ENCODE data around the gene SLC1A1. TPM values are rescaled to one million over a fixed set of nuclear protein-coding genes. Genes with fewer than 3 reads are reported as not detected.

Gene SLC1A1
- total RNA-seq, 2 experiments from 2014 or later: 0.11 to 0.14 TPM

DNA sequence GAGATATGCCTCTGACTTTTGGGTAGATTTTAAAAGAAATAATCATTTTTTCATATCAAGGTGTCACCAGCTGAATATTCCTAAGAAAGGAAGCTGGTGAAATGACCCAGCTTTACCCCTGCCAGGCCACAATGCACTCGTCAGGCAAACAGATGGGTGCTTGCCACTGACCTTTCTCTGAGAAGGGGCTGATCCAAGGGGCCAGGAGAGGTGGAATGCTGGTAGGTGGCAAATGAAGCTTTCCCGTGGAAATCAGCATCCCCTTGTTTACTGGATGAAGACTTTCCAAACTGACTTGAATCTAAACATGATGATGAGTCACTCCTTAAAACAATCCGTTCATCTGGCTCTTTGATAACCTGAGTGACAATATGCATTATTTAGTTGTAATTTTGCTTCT is 127.5 kb downstream of the SLC1A1 start:
- DNase-seq: no peak
- Mint-ChIP-seq H3K4me3 (no peak overlapping the region), H3K9me3 (no peaks in the 10 kb centered on the region), H3K36me3 (ENCODE audit: low read depth) (peaks cover 7% of the 10 kb centered on the region), H3K27ac (no peak overlapping the region), H3K4me1 (ENCODE audit: low read depth) (peaks cover 20% of the 10 kb centered on the region), H3K27me3 (no peaks in the 10 kb centered on the region)
- ChIA-PET CTCF (no interaction called here), POLR2A (interaction anchor here (0.6 to 0.8 kb wide), 2 partner anchors 33 to 48 kb away, joined by 3 read pairs; no protein-coding TSS in a partner anchor)
- H3K9me3 ChIP-seq (ENCODE audit: control insufficient read depth in 1 of 2, insufficient read depth in 1 of 2, low read length in 2 of 2): no peaks in the 10 kb centered on the region
- no peaks in the 10 kb centered on the region for H3K36me3 ChIP-seq (ENCODE audit: insufficient read depth, low read length)
- no peak overlapping the region for H3K27ac ChIP-seq (ENCODE audit: low read depth in 1 of 2, low read length in 2 of 2)
- ATAC-seq (ENCODE audit: poor library complexity): no peak
- intact Hi-C loops (cut with DNase I, micrococcal nuclease): no loop called here
- H3K4me1 ChIP-seq (ENCODE audit: insufficient read depth, low read length): peaks cover 16% of the 10 kb centered on the region
- no peak overlapping the region for H3K4me3 ChIP-seq (ENCODE audit: low read length)
- TF ChIP-seq, protein P1, sequence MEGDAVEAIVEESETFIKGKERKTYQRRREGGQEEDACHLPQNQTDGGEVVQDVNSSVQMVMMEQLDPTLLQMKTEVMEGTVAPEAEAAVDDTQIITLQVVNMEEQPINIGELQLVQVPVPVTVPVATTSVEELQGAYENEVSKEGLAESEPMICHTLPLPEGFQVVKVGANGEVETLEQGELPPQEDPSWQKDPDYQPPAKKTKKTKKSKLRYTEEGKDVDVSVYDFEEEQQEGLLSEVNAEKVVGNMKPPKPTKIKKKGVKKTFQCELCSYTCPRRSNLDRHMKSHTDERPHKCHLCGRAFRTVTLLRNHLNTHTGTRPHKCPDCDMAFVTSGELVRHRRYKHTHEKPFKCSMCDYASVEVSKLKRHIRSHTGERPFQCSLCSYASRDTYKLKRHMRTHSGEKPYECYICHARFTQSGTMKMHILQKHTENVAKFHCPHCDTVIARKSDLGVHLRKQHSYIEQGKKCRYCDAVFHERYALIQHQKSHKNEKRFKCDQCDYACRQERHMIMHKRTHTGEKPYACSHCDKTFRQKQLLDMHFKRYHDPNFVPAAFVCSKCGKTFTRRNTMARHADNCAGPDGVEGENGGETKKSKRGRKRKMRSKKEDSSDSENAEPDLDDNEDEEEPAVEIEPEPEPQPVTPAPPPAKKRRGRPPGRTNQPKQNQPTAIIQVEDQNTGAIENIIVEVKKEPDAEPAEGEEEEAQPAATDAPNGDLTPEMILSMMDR (IDR thresholded peaks at IDR 0.05): no peak
- no peaks in the 10 kb centered on the region for H3K27me3 ChIP-seq (ENCODE audit: control insufficient read depth in 1 of 2, insufficient read depth in 2 of 2, low read length in 2 of 2)

DNA sequence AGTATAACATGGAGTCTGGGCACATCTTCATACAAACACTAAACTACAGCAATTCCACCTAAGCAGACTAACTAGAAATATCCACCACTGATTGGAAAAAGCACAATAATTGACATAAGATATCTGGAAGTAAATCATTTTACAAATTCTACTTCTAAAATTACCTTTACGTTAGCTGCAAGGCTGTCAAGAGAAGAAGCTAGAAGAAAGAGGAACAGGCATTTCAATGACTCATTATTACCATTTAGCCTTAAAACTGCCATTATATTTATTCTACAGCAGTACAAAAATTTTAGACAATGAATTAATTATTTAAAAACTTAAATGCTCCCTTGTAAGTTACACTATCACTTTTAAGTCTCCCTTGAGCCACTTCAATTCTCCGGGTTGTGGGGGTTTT is 128.4 kb downstream of the SLC1A1 start:
- H3K4me3 ChIP-seq (ENCODE audit: low read length): no peak overlapping the region
- H3K4me3 Mint-ChIP-seq: no peak overlapping the region
- intact Hi-C loops (cut with DNase I, micrococcal nuclease): no loop called here
- H3K9me3 ChIP-seq (ENCODE audit: control insufficient read depth in 1 of 2, insufficient read depth in 1 of 2, low read length in 2 of 2): no peaks in the 10 kb centered on the region
- DNase-seq: no peak
- ChIA-PET POLR2A (no interaction called here), CTCF (no interaction called here)
- H3K9me3 Mint-ChIP-seq: no peaks in the 10 kb centered on the region
- H3K27ac Mint-ChIP-seq: no peak overlapping the region
- peaks cover under 1% of the 10 kb centered on the region for H3K36me3 Mint-ChIP-seq (ENCODE audit: low read depth)
- peaks cover 20% of the 10 kb centered on the region for H3K4me1 Mint-ChIP-seq (ENCODE audit: low read depth)
- no peak for ATAC-seq (ENCODE audit: poor library complexity)
- TF ChIP-seq, protein P1 (IDR thresholded peaks at IDR 0.05): no peak
- H3K36me3 ChIP-seq (ENCODE audit: insufficient read depth, low read length): no peaks in the 10 kb centered on the region
- no peaks in the 10 kb centered on the region for H3K27me3 Mint-ChIP-seq
- H3K4me1 ChIP-seq (ENCODE audit: insufficient read depth, low read length): peaks cover 16% of the 10 kb centered on the region
- no peaks in the 10 kb centered on the region for H3K27me3 ChIP-seq (ENCODE audit: control insufficient read depth in 1 of 2, insufficient read depth in 2 of 2, low read length in 2 of 2)
- no peak overlapping the region for H3K27ac ChIP-seq (ENCODE audit: low read depth in 1 of 2, low read length in 2 of 2)

DNA sequence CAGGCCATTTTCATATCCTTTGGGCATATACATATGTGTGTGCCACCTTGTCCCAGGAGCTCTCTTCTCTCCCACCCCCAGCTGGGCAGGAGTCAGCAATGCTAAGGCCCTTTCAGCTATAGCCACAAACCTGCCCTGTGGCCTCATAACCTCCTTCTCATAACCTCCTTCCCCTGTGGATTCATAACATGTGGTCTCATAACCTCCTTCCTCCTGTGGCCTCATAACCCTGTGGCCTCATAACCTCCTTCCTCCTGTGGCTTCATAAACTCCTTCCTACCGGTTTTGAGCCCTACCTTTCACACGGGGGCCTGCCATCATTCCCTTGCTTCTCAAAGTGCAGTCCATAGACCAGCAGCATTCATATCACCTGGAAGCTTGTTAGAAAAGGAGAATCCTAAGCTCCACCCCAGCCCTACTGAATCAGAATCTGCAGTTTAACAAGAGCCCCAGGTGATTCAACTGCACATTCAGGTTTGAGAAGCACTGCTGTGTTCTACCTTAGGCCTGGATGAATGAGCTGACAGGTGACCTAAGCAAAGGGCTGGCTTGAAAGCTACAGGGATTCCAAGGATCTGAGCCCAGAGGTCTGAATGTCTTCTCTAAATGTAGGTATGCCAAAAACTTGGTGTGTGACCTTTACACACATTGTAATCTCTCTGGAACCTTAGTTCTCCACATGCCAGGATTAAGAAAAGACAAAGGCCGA is 129.9 kb downstream of the SLC1A1 start:
- CTCF ChIA-PET: interaction anchor here (0.9 kb wide), 1 partner anchor 20 kb away, joined by 3 read pairs; no protein-coding TSS in a partner anchor
- Histone ChIP-seq H3K27me3 (ENCODE audit: control insufficient read depth in 1 of 2, insufficient read depth in 2 of 2, low read length in 2 of 2) (no peaks in the 10 kb centered on the region), H3K9me3 (ENCODE audit: control insufficient read depth in 1 of 2, insufficient read depth in 1 of 2, low read length in 2 of 2) (no peaks in the 10 kb centered on the region), H3K27ac (ENCODE audit: low read depth in 1 of 2, low read length in 2 of 2) (no peak overlapping the region), H3K4me3 (ENCODE audit: low read length) (no peak overlapping the region), H3K36me3 (ENCODE audit: insufficient read depth, low read length) (no peaks in the 10 kb centered on the region), H3K4me1 (ENCODE audit: insufficient read depth, low read length) (peaks cover 16% of the 10 kb centered on the region)
- TF ChIP-seq, protein P1 (IDR thresholded peaks at IDR 0.05): no peak
- no peaks in the 10 kb centered on the region for H3K9me3 Mint-ChIP-seq
- DNase-seq (peak in 1 of 14 experiments; percentile 46), ATAC-seq (ENCODE audit: poor library complexity) (peak; percentile 39)
- intact Hi-C loops (cut with DNase I, micrococcal nuclease): loop anchor here in 1 of 2 experiments (10.0 kb wide), 1 partner anchor 45 kb away; no protein-coding TSS in a partner anchor
- no peak overlapping the region for H3K4me3 Mint-ChIP-seq
- H3K4me1 Mint-ChIP-seq (ENCODE audit: low read depth): peaks cover 19% of the 10 kb centered on the region
- H3K36me3 Mint-ChIP-seq (ENCODE audit: low read depth): no peaks in the 10 kb centered on the region
- H3K27ac Mint-ChIP-seq: no peak overlapping the region
- POLR2A ChIA-PET: interaction anchor here (0.7 to 1.4 kb wide), 4 partner anchors 15 to 47 kb away, joined by 3 to 4 read pairs (median 4); no protein-coding TSS in a partner anchor
- no peaks in the 10 kb centered on the region for H3K27me3 Mint-ChIP-seq
